ENCODE measurements around the gene ACYP2. TPM values are rescaled to one million over a fixed set of nuclear protein-coding genes. Genes with fewer than 3 reads are reported as not detected.
"Not testable (repeated sequence)": the region's sequence is repeated elsewhere in the genome, so short reads cannot be mapped to it uniquely, and the experiment has no call there.

Gene ACYP2
- total RNA-seq, 1 donor from 2014 or later = 5.9 TPM

- Mint-ChIP-seq H3K9me3 (no peaks in the 10 kb centered on the region), H3K36me3 (ENCODE audit: low read depth) (no peaks in the 10 kb centered on the region), H3K27ac (ENCODE audit: unreplicated experiment) (no peak overlapping the region), H3K4me3 (no peak overlapping the region), H3K27me3 (ENCODE audit: low read depth) (peaks cover 10% of the 10 kb centered on the region), H3K4me1 (peaks cover 10% of the 10 kb centered on the region)
- TF ChIP-seq CTCF (conservative IDR thresholded peaks at IDR 0.05) = no peak
- no peak for DNase-seq (ENCODE audit: low read depth, low spot score)
These were observed 26.7 kb upstream of the ACYP2 start for GRCh38 chr2:54088719-54089118.

- Mint-ChIP-seq H3K36me3 (ENCODE audit: low read depth) (peaks cover 2% of the 10 kb centered on the region), H3K4me3 (no peak overlapping the region), H3K27me3 (ENCODE audit: low read depth) (peaks cover 4% of the 10 kb centered on the region), H3K27ac (ENCODE audit: unreplicated experiment) (no peak overlapping the region), H3K4me1 (peaks cover 10% of the 10 kb centered on the region), H3K9me3 (peaks cover 2% of the 10 kb centered on the region)
- DNase-seq (ENCODE audit: low read depth, low spot score) = no peak
- TF ChIP-seq CTCF (conservative IDR thresholded peaks at IDR 0.05) = no peak
These were observed 24.8 kb upstream of the ACYP2 start for GRCh38 chr2:54090521-54091117.

- Mint-ChIP-seq H3K27ac (ENCODE audit: unreplicated experiment) (no peak overlapping the region), H3K36me3 (ENCODE audit: low read depth) (peaks cover 7% of the 10 kb centered on the region), H3K4me1 (peaks cover 10% of the 10 kb centered on the region), H3K27me3 (ENCODE audit: low read depth) (no peaks in the 10 kb centered on the region), H3K9me3 (peaks cover 5% of the 10 kb centered on the region), H3K4me3 (no peak overlapping the region)
- no peak for TF ChIP-seq CTCF (conservative IDR thresholded peaks at IDR 0.05)
- DNase-seq (ENCODE audit: low read depth, low spot score) = no peak
These were observed 22.5 kb upstream of the ACYP2 start for GRCh38 chr2:54092940-54093339.

- not testable (repeated sequence) for DNase-seq (ENCODE audit: low read depth, low spot score); H3K36me3 Mint-ChIP-seq (ENCODE audit: low read depth); H3K4me1 Mint-ChIP-seq; H3K9me3 Mint-ChIP-seq; H3K27ac Mint-ChIP-seq (ENCODE audit: unreplicated experiment); H3K4me3 Mint-ChIP-seq; H3K27me3 Mint-ChIP-seq (ENCODE audit: low read depth)
These were observed 20.0 kb upstream of the ACYP2 start for GRCh38 chr2:54095406-54095805.

GRCh38 chr2:54096141-54096540, 19.3 kb upstream of the ACYP2 start:
- not testable (repeated sequence) for DNase-seq (ENCODE audit: low read depth, low spot score); H3K4me1 Mint-ChIP-seq; H3K36me3 Mint-ChIP-seq (ENCODE audit: low read depth); H3K27me3 Mint-ChIP-seq (ENCODE audit: low read depth); H3K27ac Mint-ChIP-seq (ENCODE audit: unreplicated experiment); H3K9me3 Mint-ChIP-seq; H3K4me3 Mint-ChIP-seq

GRCh38 chr2:54097124-54097523, 18.3 kb upstream of the ACYP2 start:
- H3K4me1 Mint-ChIP-seq = peaks cover 5% of the 10 kb centered on the region
- TF ChIP-seq CTCF (conservative IDR thresholded peaks at IDR 0.05) = no peak
- H3K4me3 Mint-ChIP-seq = no peak overlapping the region
- H3K27ac Mint-ChIP-seq (ENCODE audit: unreplicated experiment) = no peak overlapping the region
- H3K36me3 Mint-ChIP-seq (ENCODE audit: low read depth) = peaks cover 7% of the 10 kb centered on the region
- H3K9me3 Mint-ChIP-seq = peaks cover 5% of the 10 kb centered on the region
- no peak for DNase-seq (ENCODE audit: low read depth, low spot score)
- H3K27me3 Mint-ChIP-seq (ENCODE audit: low read depth) = no peaks in the 10 kb centered on the region

Data from neural crest cell (in vitro differentiated cells).